ENCODE measurements around the gene PHC2.

The PHC2 gene

GRCh38 chr1:33332357-33332789 is 98.5 kb downstream of the PHC2 start:
- DNase-seq (ENCODE audit: low read depth in 2 of 2) = no peak

GRCh38 chr1:33331444-33332356 is 99.2 kb downstream of the PHC2 start:
- no peak for DNase-seq (ENCODE audit: low read depth in 2 of 2)

GRCh38 chr1:33330906-33331305 is 100.0 kb downstream of the PHC2 start:
- no peak for DNase-seq (ENCODE audit: low read depth in 2 of 2)

GRCh38 chr1:33330361-33330890 is 100.5 kb downstream of the PHC2 start:
- DNase-seq (ENCODE audit: low read depth in 2 of 2) = no peak

GRCh38 chr1:33329600-33330305 is 101.1 kb downstream of the PHC2 start:
- DNase-seq (ENCODE audit: low read depth in 2 of 2) = no peak

- no peak for DNase-seq (ENCODE audit: low read depth in 2 of 2)
Observed at GRCh38 chr1:33328817-33329216, 102.1 kb downstream of the PHC2 start.

- no peak for DNase-seq (ENCODE audit: low read depth in 2 of 2)
Observed at GRCh38 chr1:33327587-33328325, 103.1 kb downstream of the PHC2 start.

GRCh38 chr1:33326785-33327184 is 104.1 kb downstream of the PHC2 start:
- DNase-seq (ENCODE audit: low read depth in 2 of 2) = no peak

GRCh38 chr1:33324677-33325575 is 106.0 kb downstream of the PHC2 start:
- no peak for DNase-seq (ENCODE audit: low read depth in 2 of 2)

- no peak for DNase-seq (ENCODE audit: low read depth in 2 of 2)
Observed at GRCh38 chr1:33323663-33324477, 107.0 kb downstream of the PHC2 start.

- DNase-seq (ENCODE audit: low read depth in 2 of 2) = no peak
Observed at GRCh38 chr1:33322870-33323585, 107.9 kb downstream of the PHC2 start.

- DNase-seq (ENCODE audit: low read depth in 2 of 2) = no peak
Observed at GRCh38 chr1:33322109-33322508, 108.8 kb downstream of the PHC2 start.

- no peak for DNase-seq (ENCODE audit: low read depth in 2 of 2)
Observed at GRCh38 chr1:33321178-33321577, 109.7 kb downstream of the PHC2 start.

- DNase-seq (ENCODE audit: low read depth in 2 of 2) = no peak
Observed at GRCh38 chr1:33320619-33321165, 110.2 kb downstream of the PHC2 start, which contains the start of gene A3GALT2. A3GALT2 (minus strand) TSS chr1:33321098; CDS start chr1:33321098, 0 bp downstream.

GRCh38 chr1:33319949-33320618 is 110.8 kb downstream of the PHC2 start:
- no peak for DNase-seq (ENCODE audit: low read depth in 2 of 2)

- DNase-seq (ENCODE audit: low read depth in 2 of 2) = no peak
Observed at GRCh38 chr1:33319186-33319948, 111.5 kb downstream of the PHC2 start.

GRCh38 chr1:33317946-33318345 is 112.9 kb downstream of the PHC2 start:
- no peak for DNase-seq (ENCODE audit: low read depth in 2 of 2)

- no peak for DNase-seq (ENCODE audit: low read depth in 2 of 2)
Observed at GRCh38 chr1:33317354-33317753, 113.5 kb downstream of the PHC2 start.

Data from stimulated activated CD8-positive, alpha-beta memory T cell treated with anti-CD3 and anti-CD28 coated beads, Interleukin-7, amount 100 ng/mL, for 4 hours (primary cell).